Measurements from ENCODE around the gene HOXD11. TPM values are rescaled to one million over a fixed set of nuclear protein-coding genes. Genes with fewer than 3 reads are reported as not detected.

The HOXD11 gene
- total and polyA plus RNA-seq, 2 donors (not counting 3 experiments of a cell fraction or from before 2014, with no cell fraction given) = not detected

DNA sequence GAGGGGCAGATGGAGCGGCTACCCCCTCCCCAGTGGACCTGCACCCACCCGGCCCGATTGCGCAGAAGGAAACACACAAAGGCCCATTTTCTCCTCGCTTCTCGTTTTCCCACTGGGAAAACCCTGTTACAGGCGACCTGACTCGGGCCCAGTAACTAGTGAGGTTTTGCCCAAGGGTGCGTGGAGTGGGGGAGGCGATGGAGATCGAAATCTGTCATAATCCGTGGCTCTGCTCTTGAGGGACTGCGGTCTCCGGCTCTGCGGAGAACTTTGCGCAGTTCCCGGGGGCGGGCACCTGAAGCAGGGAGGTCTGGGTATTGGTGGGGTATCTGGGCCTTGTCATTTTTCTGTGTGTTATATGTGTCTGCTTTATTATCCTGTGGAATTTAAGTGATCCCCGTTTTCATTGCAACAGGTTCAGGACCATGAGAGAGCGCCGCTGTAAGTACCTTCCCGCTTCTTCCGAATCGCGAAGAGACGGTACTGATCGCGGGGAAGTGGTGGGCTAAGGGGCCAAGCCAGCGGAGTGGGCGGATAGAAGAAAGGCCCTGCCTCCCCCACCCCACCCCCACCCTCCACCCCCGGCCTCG lies 40.2 kb downstream of the HOXD11 start:
- POLR2A ChIA-PET = no interaction called here
- no peak for TF ChIP-seq POLR2AphosphoS5 (IDR thresholded peaks at IDR 0.05; ENCODE audit: insufficient read depth, low read depth, low read length)
- intact Hi-C loops (cut with micrococcal nuclease) = no loop called here
- dilution Hi-C loops (cut with MboI; ENCODE audit: extremely low pct_ligation_motif_present, low sequenced_read_pairs) = loop anchor here (25.0 kb wide), 1 partner anchor 490 kb away; no protein-coding TSS in a partner anchor
- Histone ChIP-seq H3K4me2 (ENCODE audit: insufficient read depth, low read length) (no peak overlapping the region), H3K27ac (ENCODE audit: insufficient read depth, low read depth, low read length) (no peak overlapping the region), H3K4me1 (ENCODE audit: control insufficient read depth, extremely low read depth, insufficient read depth, low read length) (no peaks in the 10 kb centered on the region), H4K20me1 (replicated peaks; ENCODE audit: control insufficient read depth, extremely low read depth, insufficient read depth, low read length) (no peaks in the 10 kb centered on the region), H3K27me3 (ENCODE audit: control insufficient read depth in 2 of 2, insufficient read depth in 2 of 2, low read length in 2 of 2) (no peaks in the 10 kb centered on the region), H3K4me3 (replicated peaks in 1 of 3; ENCODE audit: insufficient read depth in 1 of 3, low read depth in 1 of 3, low read length in 3 of 3) (no peak overlapping the region), H3K9me3 (replicated peaks; ENCODE audit: control insufficient read depth, insufficient read depth, low read length) (no peaks in the 10 kb centered on the region), H3K9ac (replicated peaks; ENCODE audit: extremely low read depth, insufficient read depth, low read length) (no peak overlapping the region), H3K36me3 (ENCODE audit: control insufficient read depth in 2 of 2, extremely low read depth in 1 of 2, insufficient read depth in 2 of 2, low read length in 2 of 2) (peaks cover 2 to 10% of the 10 kb centered on the region in 2 experiments), H2AFZ (ENCODE audit: low read depth, low read length) (no peak overlapping the region), H3K9me1 (replicated peaks; ENCODE audit: control insufficient read depth, extremely low read depth, insufficient read depth, low read length) (no peaks in the 10 kb centered on the region), H3K79me2 (ENCODE audit: control insufficient read depth, insufficient read depth, low read length) (peaks cover 56% of the 10 kb centered on the region)
- FAIRE-seq (no peak), DNase-seq (ENCODE audit: low read depth, low spot score) (no peak)
- no TSS peak for BruUV-seq (replicated peaks)
- CTCF ChIA-PET = interaction anchor here (0.6 to 9.3 kb wide), 4 partner anchors 306 to 504 kb away, joined by 3 to 338 read pairs (median 7); no protein-coding TSS in a partner anchor

DNA sequence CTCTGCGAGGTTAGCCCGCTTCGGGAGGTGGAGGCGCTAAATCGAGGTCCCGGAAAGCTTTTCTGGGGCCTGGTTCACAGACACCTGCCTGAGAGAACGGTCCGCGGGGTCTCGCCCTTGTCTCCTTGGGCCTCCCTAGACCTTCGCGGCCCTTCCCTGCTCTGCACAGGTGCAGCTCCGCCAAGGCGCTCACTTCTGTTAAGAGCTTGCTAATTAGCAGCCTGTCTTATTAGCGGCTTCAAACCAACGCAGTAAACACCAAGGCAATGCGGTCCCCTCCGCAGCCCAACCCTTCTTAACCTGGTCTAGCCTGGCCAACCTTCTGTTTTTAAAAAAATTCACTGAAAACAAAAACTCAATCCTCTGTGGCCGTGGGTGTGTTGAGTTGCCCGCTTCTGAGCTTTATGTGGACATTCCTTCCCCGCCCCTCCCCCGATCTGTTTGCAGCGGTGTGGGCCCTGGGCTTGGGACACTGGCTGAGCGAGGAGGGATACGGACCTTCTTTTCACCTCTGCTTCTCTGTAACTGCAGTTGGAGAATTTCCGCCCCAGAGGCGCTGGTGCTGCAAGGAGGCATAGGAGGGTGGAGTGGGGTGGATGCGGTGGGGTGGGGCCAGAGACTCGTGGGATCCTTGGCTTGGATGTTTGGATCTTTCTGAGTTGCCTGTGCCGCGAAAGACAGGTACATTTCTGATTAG lies 40.9 kb downstream of the HOXD11 start:
- Histone ChIP-seq H3K4me2 (ENCODE audit: insufficient read depth, low read length) (no peak overlapping the region), H3K9ac (replicated peaks; ENCODE audit: extremely low read depth, insufficient read depth, low read length) (no peak overlapping the region), H3K36me3 (ENCODE audit: control insufficient read depth in 2 of 2, extremely low read depth in 1 of 2, insufficient read depth in 2 of 2, low read length in 2 of 2) (peaks cover 2 to 15% of the 10 kb centered on the region in 2 experiments), H3K4me1 (ENCODE audit: control insufficient read depth, extremely low read depth, insufficient read depth, low read length) (no peaks in the 10 kb centered on the region), H3K9me3 (replicated peaks; ENCODE audit: control insufficient read depth, insufficient read depth, low read length) (no peaks in the 10 kb centered on the region), H3K9me1 (replicated peaks; ENCODE audit: control insufficient read depth, extremely low read depth, insufficient read depth, low read length) (no peaks in the 10 kb centered on the region), H3K4me3 (replicated peaks in 1 of 3; ENCODE audit: insufficient read depth in 1 of 3, low read depth in 1 of 3, low read length in 3 of 3) (no peak overlapping the region), H3K27ac (ENCODE audit: insufficient read depth, low read depth, low read length) (no peak overlapping the region), H2AFZ (ENCODE audit: low read depth, low read length) (no peak overlapping the region), H4K20me1 (replicated peaks; ENCODE audit: control insufficient read depth, extremely low read depth, insufficient read depth, low read length) (no peaks in the 10 kb centered on the region), H3K27me3 (ENCODE audit: control insufficient read depth in 2 of 2, insufficient read depth in 2 of 2, low read length in 2 of 2) (no peaks in the 10 kb centered on the region), H3K79me2 (ENCODE audit: control insufficient read depth, insufficient read depth, low read length) (peaks cover 49% of the 10 kb centered on the region)
- no peak for FAIRE-seq
- BruUV-seq (replicated peaks) = no TSS peak
- dilution Hi-C loops (cut with MboI; ENCODE audit: extremely low pct_ligation_motif_present, low sequenced_read_pairs) = loop anchor here (25.0 kb wide), 1 partner anchor 489 kb away; no protein-coding TSS in a partner anchor
- intact Hi-C loops (cut with micrococcal nuclease) = no loop called here
- POLR2A ChIA-PET = no interaction called here
- no peak for TF ChIP-seq FOS (IDR thresholded peaks at IDR 0.05; ENCODE audit: borderline replicate concordance, insufficient read depth, low read length)
- TF ChIP-seq POLR2A (IDR thresholded peaks at IDR 0.05; ENCODE audit: low read depth, low read length) = no peak
- TF ChIP-seq, protein P1, sequence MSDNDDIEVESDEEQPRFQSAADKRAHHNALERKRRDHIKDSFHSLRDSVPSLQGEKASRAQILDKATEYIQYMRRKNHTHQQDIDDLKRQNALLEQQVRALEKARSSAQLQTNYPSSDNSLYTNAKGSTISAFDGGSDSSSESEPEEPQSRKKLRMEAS (IDR thresholded peaks at IDR 0.05; ENCODE audit: insufficient read depth, insufficient read length) = no peak
- TF ChIP-seq POLR2AphosphoS5 (IDR thresholded peaks at IDR 0.05; ENCODE audit: insufficient read depth, low read depth, low read length) = no peak
- TF ChIP-seq JUN (IDR thresholded peaks at IDR 0.05; ENCODE audit: borderline replicate concordance, insufficient read depth, insufficient read length, low read depth) = no peak
- no peak for TF ChIP-seq GATA2 (IDR thresholded peaks at IDR 0.05; ENCODE audit: insufficient read depth, insufficient read length, low read depth, low read length)
- no peak for TF ChIP-seq EZH2 (IDR thresholded peaks at IDR 0.05; ENCODE audit: borderline replicate concordance, low read depth, low read length, severe bottlenecking)
- TF ChIP-seq, protein P2, sequence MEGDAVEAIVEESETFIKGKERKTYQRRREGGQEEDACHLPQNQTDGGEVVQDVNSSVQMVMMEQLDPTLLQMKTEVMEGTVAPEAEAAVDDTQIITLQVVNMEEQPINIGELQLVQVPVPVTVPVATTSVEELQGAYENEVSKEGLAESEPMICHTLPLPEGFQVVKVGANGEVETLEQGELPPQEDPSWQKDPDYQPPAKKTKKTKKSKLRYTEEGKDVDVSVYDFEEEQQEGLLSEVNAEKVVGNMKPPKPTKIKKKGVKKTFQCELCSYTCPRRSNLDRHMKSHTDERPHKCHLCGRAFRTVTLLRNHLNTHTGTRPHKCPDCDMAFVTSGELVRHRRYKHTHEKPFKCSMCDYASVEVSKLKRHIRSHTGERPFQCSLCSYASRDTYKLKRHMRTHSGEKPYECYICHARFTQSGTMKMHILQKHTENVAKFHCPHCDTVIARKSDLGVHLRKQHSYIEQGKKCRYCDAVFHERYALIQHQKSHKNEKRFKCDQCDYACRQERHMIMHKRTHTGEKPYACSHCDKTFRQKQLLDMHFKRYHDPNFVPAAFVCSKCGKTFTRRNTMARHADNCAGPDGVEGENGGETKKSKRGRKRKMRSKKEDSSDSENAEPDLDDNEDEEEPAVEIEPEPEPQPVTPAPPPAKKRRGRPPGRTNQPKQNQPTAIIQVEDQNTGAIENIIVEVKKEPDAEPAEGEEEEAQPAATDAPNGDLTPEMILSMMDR (IDR thresholded peaks at IDR 0.05; ENCODE audit: extremely low read depth in 1 of 2, insufficient read depth in 1 of 2, low read depth in 1 of 2, low read length in 2 of 2) = no peak
- TF ChIP-seq MYC (IDR thresholded peaks at IDR 0.05; ENCODE audit: low read depth, low read length) = no peak
- no peak for DNase-seq (ENCODE audit: low read depth, low spot score)
- CTCF ChIA-PET = interaction anchor here (0.6 to 1.5 kb wide), 2 partner anchors 307 to 504 kb away, joined by 3 to 7 read pairs; no protein-coding TSS in a partner anchor

Measured in endothelial cell of umbilical vein (primary cell).